Mesendoderm (in vitro differentiated cells): Measurements from ENCODE around the gene ZMYND19.
A peak's percentile ranks its signal among the peaks of the same experiment; 100 is the strongest.

Experiments used
- DNase-seq: peaks from one replicate; pipeline ENCODE4 v3.0.0; 2013
- H2AK5ac ChIP-seq: 2 replicates; pipeline ENCODE4 v1.6.1; 2013; ENCODE audit warnings: low read length, inconsistent platforms
- H2BK120ac ChIP-seq: 2 replicates; pipeline ENCODE4 v1.6.1; 2013; ENCODE audit warnings: low read depth, mild to moderate bottlenecking, low read length, moderate library complexity, mixed read lengths
- H2BK15ac ChIP-seq: replicated peaks from 2 replicates; pipeline ENCODE4 v1.6.1; 2013; ENCODE audit warnings: low read depth, mild to moderate bottlenecking, moderate library complexity
- H2BK5ac ChIP-seq: 2 replicates; pipeline ENCODE4 v1.6.1; 2013; ENCODE audit warnings: low read length, inconsistent platforms
- H3K18ac ChIP-seq: 2 replicates; pipeline ENCODE4 v1.6.1; 2013; ENCODE audit warnings: mild to moderate bottlenecking, low read length, mixed read lengths
- H3K23ac ChIP-seq: one replicate; pipeline ENCODE4 v1.6.1; 2013; ENCODE audit warnings: low read length
- H3K27ac ChIP-seq: 2 replicates; pipeline ENCODE4 v1.5.1; 2013; ENCODE audit warnings: low read depth, mild to moderate bottlenecking, inconsistent platforms, low read length, moderate library complexity
- H3K27me3 ChIP-seq: 2 replicates; pipeline ENCODE4 v1.6.1; 2013; ENCODE audit warnings: low read length, control low read depth, mild to moderate bottlenecking, inconsistent platforms; ENCODE audit not compliant: insufficient read depth, poor library complexity
- H3K36me3 ChIP-seq: 2 replicates; pipeline ENCODE4 v1.6.1; 2013; ENCODE audit warnings: low read length, inconsistent platforms; ENCODE audit not compliant: control insufficient read depth, insufficient read depth
- H3K4ac ChIP-seq: one replicate; pipeline ENCODE4 v1.6.1; 2013; ENCODE audit warnings: low read depth, mild to moderate bottlenecking, low read length, moderate library complexity
- H3K4me1 ChIP-seq: 2 replicates; pipeline ENCODE4 v1.6.1; 2013; ENCODE audit warnings: low read depth, low read length, inconsistent platforms; ENCODE audit not compliant: control insufficient read depth
- H3K4me2 ChIP-seq: 2 replicates; pipeline ENCODE4 v1.6.1; 2013; ENCODE audit warnings: low read length
- H3K4me3 ChIP-seq: 2 replicates; pipeline ENCODE4 v1.5.1; 2013; ENCODE audit warnings: mild to moderate bottlenecking, low read length
- H3K56ac ChIP-seq: one replicate; pipeline ENCODE4 v1.6.1; 2013; ENCODE audit warnings: low read length
- H3K79me1 ChIP-seq: 2 replicates; pipeline ENCODE4 v1.6.1; 2013; ENCODE audit warnings: low read length, inconsistent platforms
- H3K79me2 ChIP-seq: 2 replicates; pipeline ENCODE4 v1.6.1; 2013; ENCODE audit warnings: mild to moderate bottlenecking, low read length; ENCODE audit not compliant: control insufficient read depth, insufficient read depth
- H3K9ac ChIP-seq: 2 replicates; pipeline ENCODE4 v1.6.1; 2013; ENCODE audit warnings: low read length, inconsistent platforms
- H4K5ac ChIP-seq: one replicate; pipeline ENCODE4 v1.6.1; 2013; ENCODE audit warnings: low read length
- H4K8ac ChIP-seq: one replicate; pipeline ENCODE4 v1.6.1; 2013; ENCODE audit warnings: low read depth, mild to moderate bottlenecking, control low read depth, low read length, moderate library complexity
- WGBS: extraction: QIAGEN DNeasy Blood & Tissue Kit; methylation state at CpG from one replicate; pipeline ENCODE4 v1.1.7; 2013; ENCODE audit warnings: low lambda C conversion rate, missing lambda C conversion rate; ENCODE audit not compliant: insufficient coverage; ENCODE audit errors: extremely low coverage; 5-methylcytosine and 5-hydroxymethylcytosine counted together

ZMYND19 gene

DNA sequence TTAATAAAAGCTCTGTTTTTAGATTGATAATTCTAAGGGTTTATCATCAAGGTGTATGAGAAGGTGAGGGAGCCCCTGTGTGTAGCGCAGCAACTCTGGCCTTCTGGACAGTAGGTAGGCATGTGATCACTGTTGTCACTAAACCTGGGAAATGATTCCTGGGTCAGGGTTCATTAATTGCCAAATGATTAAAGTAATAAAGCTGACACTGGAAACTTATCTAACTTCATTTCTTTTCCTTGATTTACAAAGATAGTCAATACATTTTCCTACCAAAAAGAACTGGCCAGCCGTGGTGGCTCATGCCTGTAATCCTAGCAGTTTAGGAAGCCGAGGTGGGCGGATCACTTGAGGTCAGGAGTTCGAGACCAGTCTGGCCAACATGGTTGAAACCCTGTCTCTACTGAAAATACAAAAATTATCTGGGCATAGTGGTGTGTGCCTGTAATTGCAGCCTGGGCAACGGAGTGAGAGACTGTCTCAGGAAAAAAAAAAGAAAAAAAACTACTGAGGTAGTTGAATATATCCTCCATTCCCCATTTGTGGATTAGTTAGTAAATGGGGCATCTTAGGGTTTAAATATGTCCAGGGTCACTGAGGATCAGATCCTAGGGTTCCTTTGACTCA is 30.9 kb upstream of the ZMYND19 start:
- Histone ChIP-seq H3K4me3 (no peak overlapping the region), H3K4ac (no peak overlapping the region), H3K36me3 (peaks cover 6% of the 10 kb centered on the region), H2BK5ac (no peak overlapping the region), H3K18ac (no peak overlapping the region), H3K4me1 (peaks cover 7% of the 10 kb centered on the region), H3K9ac (no peak overlapping the region), H3K27me3 (no peaks in the 10 kb centered on the region), H4K5ac (no peak overlapping the region), H2BK120ac (no peak overlapping the region), H3K79me2 (peaks cover 73% of the 10 kb centered on the region), H3K56ac (no peak overlapping the region), H3K23ac (no peak overlapping the region), H2BK15ac (no peak overlapping the region), H2AK5ac (no peak overlapping the region), H3K4me2 (no peak overlapping the region), H3K79me1 (peaks cover 17% of the 10 kb centered on the region), H3K27ac (no peak overlapping the region), H4K8ac (no peak overlapping the region)
- no peak for DNase-seq
- no CpG with 5 or more reads among the region's 6 CpGs for WGBS

DNA sequence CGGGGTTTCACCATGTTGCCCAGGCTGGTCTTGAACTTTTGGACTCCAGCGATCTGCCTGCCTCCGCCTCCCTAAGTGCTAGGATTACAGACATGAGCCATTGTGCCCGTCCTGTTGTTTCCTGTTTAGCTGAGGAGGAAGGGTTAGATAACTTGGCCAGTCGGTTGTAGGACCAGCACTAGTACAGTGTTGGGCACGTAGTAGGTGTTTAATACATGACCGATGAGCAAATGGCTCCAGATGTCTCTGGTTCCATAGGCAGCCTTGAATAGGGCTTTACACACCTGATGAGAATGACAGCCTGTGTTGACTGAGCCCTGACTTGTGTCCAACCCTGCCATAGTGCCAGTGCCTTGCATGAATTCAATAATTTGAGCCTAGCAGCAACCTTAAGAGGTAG is 30.3 kb upstream of the ZMYND19 start:
- H3K9ac ChIP-seq, result peak overlapping the region; percentile 32
- peaks cover 6% of the 10 kb centered on the region for H3K36me3 ChIP-seq
- DNase-seq, result no peak
- no peak overlapping the region for H2BK120ac ChIP-seq
- peaks cover 7% of the 10 kb centered on the region for H3K4me1 ChIP-seq
- H3K18ac ChIP-seq, result no peak overlapping the region
- no peak overlapping the region for H4K5ac ChIP-seq
- no peak overlapping the region for H3K4me3 ChIP-seq
- H3K79me2 ChIP-seq, result peaks cover 72% of the 10 kb centered on the region
- H2AK5ac ChIP-seq, result no peak overlapping the region
- no peaks in the 10 kb centered on the region for H3K27me3 ChIP-seq
- no peak overlapping the region for H3K27ac ChIP-seq
- peak overlapping the region; percentile 20 for H3K4me2 ChIP-seq
- WGBS, result no CpG with 5 or more reads among the region's 7 CpGs
- peak overlapping the region; percentile 60 for H3K56ac ChIP-seq
- H2BK5ac ChIP-seq, result no peak overlapping the region
- no peak overlapping the region for H4K8ac ChIP-seq
- H3K4ac ChIP-seq, result no peak overlapping the region
- no peak overlapping the region for H3K23ac ChIP-seq
- no peak overlapping the region for H2BK15ac ChIP-seq
- H3K79me1 ChIP-seq, result peaks cover 18% of the 10 kb centered on the region

DNA sequence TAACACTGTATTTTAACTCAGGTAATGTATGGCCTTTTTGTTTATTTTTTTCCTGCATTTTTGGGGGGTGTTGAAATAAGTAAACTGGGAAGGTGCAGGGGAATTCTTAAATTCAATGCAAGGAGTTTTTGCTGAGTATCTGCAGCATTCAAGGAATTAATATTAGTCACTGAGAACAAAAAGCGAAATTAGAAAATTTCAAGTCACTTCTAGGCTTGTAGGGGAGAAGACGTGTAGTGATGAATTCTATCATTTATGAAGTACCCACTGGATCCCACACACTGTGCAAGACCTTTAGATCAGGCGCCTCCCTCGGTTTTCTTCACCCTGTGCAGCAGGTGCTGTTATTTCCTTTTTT is 29.7 kb upstream of the ZMYND19 start:
- Histone ChIP-seq H3K27ac (no peak overlapping the region), H2AK5ac (no peak overlapping the region), H3K9ac (peak overlapping the region; percentile 83), H4K8ac (no peak overlapping the region), H3K79me2 (peaks cover 67% of the 10 kb centered on the region), H2BK120ac (no peak overlapping the region), H3K18ac (no peak overlapping the region), H3K4me2 (peak overlapping the region; percentile 100), H3K23ac (no peak overlapping the region), H3K4me1 (peaks cover 7% of the 10 kb centered on the region), H3K4me3 (peak overlapping the region; percentile 88), H3K56ac (peak overlapping the region; percentile 87), H4K5ac (no peak overlapping the region), H3K27me3 (no peaks in the 10 kb centered on the region), H2BK15ac (no peak overlapping the region), H3K79me1 (peaks cover 18% of the 10 kb centered on the region), H3K36me3 (peaks cover 6% of the 10 kb centered on the region), H3K4ac (no peak overlapping the region), H2BK5ac (no peak overlapping the region)
- no CpG with 5 or more reads among the region's 4 CpGs for WGBS
- DNase-seq, result no peak

DNA sequence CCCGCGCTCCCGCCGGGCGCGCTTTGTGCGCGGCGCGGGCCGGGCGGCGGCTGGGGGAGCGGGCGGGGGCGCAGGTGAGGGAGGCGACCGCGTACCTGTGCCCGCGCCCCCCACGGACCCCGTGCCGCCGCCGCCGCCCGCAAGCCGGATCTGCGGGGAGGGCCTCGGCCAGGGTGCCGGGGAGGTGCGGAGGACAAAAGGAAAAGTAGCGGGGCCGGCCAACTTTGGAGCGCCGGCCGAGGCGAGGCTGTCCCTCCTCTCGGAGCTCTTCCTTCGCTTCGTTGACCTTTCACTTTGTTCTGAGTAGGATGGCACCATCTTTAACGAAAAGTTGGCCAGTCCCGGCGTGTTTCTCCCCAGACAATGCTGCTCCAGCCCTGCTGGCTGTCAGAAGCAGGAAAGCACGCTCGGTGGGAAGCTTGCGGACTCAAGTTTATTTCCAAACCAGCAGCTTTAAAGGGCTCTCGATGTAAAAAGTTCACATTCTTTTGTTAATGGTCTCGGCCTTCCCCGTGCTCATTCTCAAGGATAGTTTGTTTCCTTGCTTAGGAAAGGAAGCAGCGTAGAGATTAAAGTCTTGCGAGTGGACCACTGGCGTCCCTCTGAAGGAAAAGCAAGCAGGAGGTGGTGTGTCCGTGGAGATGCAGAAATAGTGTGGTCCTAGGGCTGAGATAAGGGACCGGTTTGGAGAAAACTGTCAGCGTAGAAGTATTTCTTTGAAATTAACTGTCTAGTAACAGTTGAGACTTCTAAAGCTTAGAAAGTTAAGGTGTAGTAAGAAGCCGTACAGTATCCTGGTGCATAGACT is 29.1 kb upstream of the ZMYND19 start:
- H3K23ac ChIP-seq, result no peak overlapping the region
- peak overlapping the region; percentile 100 for H3K4me2 ChIP-seq
- H3K4me1 ChIP-seq, result peaks cover 7% of the 10 kb centered on the region
- H3K27ac ChIP-seq, result peak overlapping the region; percentile 68
- peak; percentile 45 for DNase-seq
- peaks cover 6% of the 10 kb centered on the region for H3K36me3 ChIP-seq
- peak overlapping the region; percentile 58 for H2AK5ac ChIP-seq
- no peaks in the 10 kb centered on the region for H3K27me3 ChIP-seq
- peaks cover 61% of the 10 kb centered on the region for H3K79me2 ChIP-seq
- H3K4me3 ChIP-seq, result peak overlapping the region; percentile 88
- WGBS, result no CpG with 5 or more reads among the region's 58 CpGs
- H3K18ac ChIP-seq, result peak overlapping the region; percentile 88
- H3K56ac ChIP-seq, result peak overlapping the region; percentile 87
- H2BK15ac ChIP-seq, result no peak overlapping the region
- no peak overlapping the region for H4K5ac ChIP-seq
- no peak overlapping the region for H4K8ac ChIP-seq
- H2BK120ac ChIP-seq, result peak overlapping the region; percentile 32
- H3K79me1 ChIP-seq, result peaks cover 18% of the 10 kb centered on the region
- peak overlapping the region; percentile 63 for H3K4ac ChIP-seq
- peak overlapping the region; percentile 83 for H3K9ac ChIP-seq
- no peak overlapping the region for H2BK5ac ChIP-seq

DNA sequence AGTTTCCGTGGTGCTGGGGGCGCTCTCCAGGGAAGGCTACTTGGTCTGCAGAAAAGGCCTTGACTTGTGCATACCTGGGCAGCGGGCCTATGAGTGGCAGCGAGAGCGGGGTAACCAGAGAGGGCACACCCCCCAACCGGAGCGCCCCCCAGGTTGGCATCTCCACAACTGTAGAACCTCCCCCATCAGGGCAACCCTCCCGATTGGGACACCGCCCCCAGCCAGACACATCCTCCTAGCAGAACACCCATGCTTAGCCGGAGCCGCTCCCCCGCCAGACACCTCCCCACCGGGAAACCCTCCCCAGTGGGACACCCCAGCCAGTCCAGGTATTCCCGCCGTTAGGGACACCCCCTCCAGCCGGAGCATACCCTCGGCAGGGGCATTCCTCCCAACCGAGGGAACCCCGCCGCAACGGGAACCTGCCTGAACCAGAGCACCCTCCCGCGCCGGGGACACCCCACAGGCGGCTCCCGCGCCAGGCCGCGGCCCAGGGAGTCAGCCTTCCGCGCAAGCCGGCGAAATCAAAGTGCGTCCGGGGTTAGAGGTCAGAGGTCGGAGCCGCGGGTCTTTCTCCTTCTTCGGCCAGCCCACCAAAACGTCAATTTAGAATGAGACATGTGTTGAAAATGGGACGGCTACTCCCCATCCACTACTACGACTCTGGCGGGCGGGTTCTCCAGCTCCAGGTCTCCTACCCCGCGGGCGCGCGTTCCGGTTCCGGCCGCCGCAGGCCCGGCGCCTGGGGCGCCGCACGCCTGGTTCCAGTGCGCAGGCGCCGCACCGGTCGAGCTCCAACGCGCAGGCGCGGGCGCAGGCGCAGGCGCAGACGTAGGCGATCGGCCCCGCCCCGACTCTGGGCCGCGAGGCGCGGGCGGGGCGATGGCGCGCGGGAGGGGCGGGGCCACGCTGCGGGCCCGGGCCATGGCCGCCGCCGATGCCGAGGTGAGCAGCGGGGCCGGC is 28.1 kb upstream of the ZMYND19 start, which contains the start of gene EHMT1:
TSS of gene EHMT1 (plus strand) at position 901 of the 963 bp plus-strand sequence. CDS start at position 925, 24 bp downstream.
- Histone ChIP-seq H4K5ac (no peak within 1 kb of the TSS), H3K27me3 (no peaks in the 10 kb centered on the region), H2AK5ac (peak within 1 kb of the TSS; percentile 65), H3K27ac (peak within 1 kb of the TSS; percentile 68), H3K4me2 (peak within 1 kb of the TSS; percentile 100), H3K56ac (peak within 1 kb of the TSS; percentile 97), H3K79me1 (peaks cover 18% of the 10 kb centered on the region), H4K8ac (no peak within 1 kb of the TSS), H3K4me3 (peak within 1 kb of the TSS; percentile 97), H2BK120ac (peak within 1 kb of the TSS; percentile 32), H3K23ac (no peak within 1 kb of the TSS), H3K4ac (peak within 1 kb of the TSS; percentile 63), H3K4me1 (peaks cover 7% of the 10 kb centered on the region), H2BK15ac (no peak within 1 kb of the TSS), H3K9ac (peak within 1 kb of the TSS; percentile 98), H3K18ac (peak within 1 kb of the TSS; percentile 88), H3K79me2 (peaks cover 52% of the 10 kb centered on the region), H3K36me3 (peaks cover 6% of the 10 kb centered on the region), H2BK5ac (peak within 1 kb of the TSS; percentile 76)
- DNase-seq, result peak; percentile 87
- no CpG with 5 or more reads among the region's 94 CpGs for WGBS
